T-helper 2 cell treated with Interferon-gamma antibody and Interleukin-4, amounts not matched to agents 5 μg/mL and 100 μg/mL, for 36 hours (primary cell): Measurements from ENCODE around the gene TMEM87A.

Source experiments
- DNase-seq: peaks from one replicate; pipeline ENCODE4 v3.0.0; 2021; ENCODE audit warnings: low spot score
- H3K27ac Mint-ChIP-seq: one replicate; pipeline ENCODE4 v1.8.0; 2021; ENCODE audit warnings: mild to moderate bottlenecking, mixed read lengths
- H3K27me3 Mint-ChIP-seq: one replicate; pipeline ENCODE4 v1.8.0; 2021; ENCODE audit warnings: low read depth, mixed read lengths
- H3K36me3 Mint-ChIP-seq: one replicate; pipeline ENCODE4 v1.8.0; 2021; ENCODE audit warnings: low read depth, mixed read lengths
- H3K4me1 Mint-ChIP-seq: one replicate; pipeline ENCODE4 v1.8.0; 2021; ENCODE audit warnings: low read depth, mixed read lengths
- H3K4me3 Mint-ChIP-seq: one replicate; pipeline ENCODE4 v1.8.0; 2022; ENCODE audit warnings: mild to moderate bottlenecking, moderate library complexity, mixed read lengths
- H3K9me3 Mint-ChIP-seq: one replicate; pipeline ENCODE4 v1.8.0; 2021; ENCODE audit warnings: mixed read lengths

Gene TMEM87A

GRCh38 chr15:42283671-42284070 lies 10.4 kb upstream of the TMEM87A start:
- DNase-seq: no peak
- Mint-ChIP-seq H3K36me3 (peaks cover 14% of the 10 kb centered on the region), H3K27me3 (no peaks in the 10 kb centered on the region), H3K9me3 (no peaks in the 10 kb centered on the region), H3K27ac (no peak overlapping the region), H3K4me1 (peaks cover 5% of the 10 kb centered on the region), H3K4me3 (no peak overlapping the region)

DNA sequence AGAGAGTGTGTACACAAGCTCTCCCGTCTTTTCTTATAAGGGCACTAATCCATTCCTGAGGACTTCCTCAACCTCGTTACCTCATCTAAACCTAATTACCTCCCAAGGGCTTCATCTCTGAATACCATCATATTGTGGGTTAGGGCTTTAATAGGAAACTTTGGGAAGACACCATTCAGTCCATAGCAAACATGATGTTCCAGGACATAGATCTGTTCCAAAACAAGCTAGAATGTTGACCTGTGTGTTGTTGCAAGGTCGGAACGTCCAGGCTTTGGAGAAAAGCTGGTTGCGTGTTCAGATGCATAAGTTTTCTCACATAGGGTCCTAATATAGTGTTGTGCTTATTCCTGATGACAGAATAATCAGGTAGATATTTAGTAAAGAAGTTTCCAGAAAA lies 9.7 kb upstream of the TMEM87A start:
- Mint-ChIP-seq H3K4me1 (peaks cover 7% of the 10 kb centered on the region), H3K36me3 (peaks cover 12% of the 10 kb centered on the region)

DNA sequence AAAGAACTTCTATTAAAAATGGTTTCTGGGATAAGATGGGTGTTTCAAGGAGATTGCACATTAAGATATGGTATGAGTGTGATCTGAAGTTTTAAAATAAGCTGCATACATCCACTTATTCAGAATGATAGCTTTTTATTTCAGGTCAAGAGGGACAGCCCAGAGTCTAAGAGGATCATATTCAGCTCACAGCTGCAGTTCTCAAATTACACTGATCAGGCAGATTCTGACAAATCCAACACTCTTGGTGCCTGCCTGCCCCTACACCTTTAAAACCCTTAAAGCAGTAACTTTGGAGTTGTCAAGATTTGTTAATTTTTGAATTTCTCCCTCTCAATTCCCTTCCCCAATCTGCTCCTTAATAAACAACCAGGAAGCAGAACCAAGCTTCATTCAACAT lies 9.1 kb upstream of the TMEM87A start:
- Mint-ChIP-seq H3K9me3 (no peaks in the 10 kb centered on the region), H3K4me3 (no peak overlapping the region), H3K4me1 (peaks cover 7% of the 10 kb centered on the region), H3K27ac (no peak overlapping the region), H3K27me3 (no peaks in the 10 kb centered on the region), H3K36me3 (peaks cover 14% of the 10 kb centered on the region)
- DNase-seq: no peak

More for the DNA sequence above, 9.7 kb upstream of the TMEM87A start:
- H3K27ac Mint-ChIP-seq: no peak overlapping the region
- H3K9me3 Mint-ChIP-seq: no peaks in the 10 kb centered on the region
- no peaks in the 10 kb centered on the region for H3K27me3 Mint-ChIP-seq
- no peak for DNase-seq
- no peak overlapping the region for H3K4me3 Mint-ChIP-seq

GRCh38 chr15:42279234-42279723 lies 6.0 kb upstream of the TMEM87A start:
- DNase-seq: no peak
- Mint-ChIP-seq H3K27me3 (no peaks in the 10 kb centered on the region), H3K36me3 (peaks cover 14% of the 10 kb centered on the region), H3K9me3 (no peaks in the 10 kb centered on the region), H3K4me3 (no peak overlapping the region), H3K4me1 (peaks cover 22% of the 10 kb centered on the region), H3K27ac (peak overlapping the region; percentile 26)

DNA sequence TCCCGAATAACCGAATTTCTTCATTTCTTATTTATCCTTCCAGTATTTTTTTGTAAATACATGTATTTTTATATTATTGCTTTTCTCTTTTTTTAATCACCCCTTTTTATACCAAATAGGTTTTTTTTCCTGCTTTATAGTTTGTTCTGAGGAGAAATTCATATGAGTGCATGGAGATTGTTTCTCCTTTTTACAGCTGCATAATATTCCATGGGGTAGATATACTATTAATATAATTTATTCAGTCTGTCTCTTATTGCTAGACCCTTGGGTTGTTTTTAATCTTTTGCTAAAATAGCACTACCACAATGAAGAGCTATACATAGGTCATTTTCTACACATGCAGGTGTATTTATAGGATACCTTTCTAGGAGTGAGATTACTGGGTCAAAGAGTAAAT lies 3.5 kb upstream of the TMEM87A start:
- H3K27me3 Mint-ChIP-seq: no peaks in the 10 kb centered on the region

GRCh38 chr15:42275780-42276391 lies 2.7 kb upstream of the TMEM87A start:
- peak overlapping the region; percentile 98 for H3K27ac Mint-ChIP-seq
- peak overlapping the region; percentile 97 for H3K4me3 Mint-ChIP-seq
- DNase-seq: no peak
- peaks cover 19% of the 10 kb centered on the region for H3K36me3 Mint-ChIP-seq
- no peaks in the 10 kb centered on the region for H3K27me3 Mint-ChIP-seq
- H3K9me3 Mint-ChIP-seq: no peaks in the 10 kb centered on the region
- peaks cover 33% of the 10 kb centered on the region for H3K4me1 Mint-ChIP-seq

More for the DNA sequence above, 3.5 kb upstream of the TMEM87A start:
- no peak overlapping the region for H3K4me3 Mint-ChIP-seq
- peaks cover 26% of the 10 kb centered on the region for H3K4me1 Mint-ChIP-seq
- no peaks in the 10 kb centered on the region for H3K9me3 Mint-ChIP-seq
- DNase-seq: no peak
- peaks cover 19% of the 10 kb centered on the region for H3K36me3 Mint-ChIP-seq
- H3K27ac Mint-ChIP-seq: peak overlapping the region; percentile 8

DNA sequence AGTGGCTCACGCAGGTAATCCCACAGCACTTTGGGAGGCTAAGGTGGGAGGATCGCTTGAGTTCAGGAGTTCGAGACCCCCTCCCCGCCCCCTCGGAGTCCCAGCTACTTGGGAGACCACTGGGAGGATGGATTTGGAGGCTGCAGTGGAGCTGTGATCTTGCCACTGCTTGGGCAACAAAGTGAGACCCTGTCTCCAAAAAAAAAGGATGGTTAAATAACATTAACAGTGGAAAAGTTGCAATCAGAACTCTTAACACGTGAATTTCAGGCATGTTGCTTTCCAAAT lies 1.4 kb upstream of the TMEM87A start:
- H3K9me3 Mint-ChIP-seq: no peaks in the 10 kb centered on the region
- H3K4me3 Mint-ChIP-seq: peak overlapping the region; percentile 97
- no peaks in the 10 kb centered on the region for H3K27me3 Mint-ChIP-seq
- H3K36me3 Mint-ChIP-seq: peaks cover 18% of the 10 kb centered on the region
- H3K27ac Mint-ChIP-seq: peak overlapping the region; percentile 98
- peaks cover 35% of the 10 kb centered on the region for H3K4me1 Mint-ChIP-seq
- DNase-seq: no peak

DNA sequence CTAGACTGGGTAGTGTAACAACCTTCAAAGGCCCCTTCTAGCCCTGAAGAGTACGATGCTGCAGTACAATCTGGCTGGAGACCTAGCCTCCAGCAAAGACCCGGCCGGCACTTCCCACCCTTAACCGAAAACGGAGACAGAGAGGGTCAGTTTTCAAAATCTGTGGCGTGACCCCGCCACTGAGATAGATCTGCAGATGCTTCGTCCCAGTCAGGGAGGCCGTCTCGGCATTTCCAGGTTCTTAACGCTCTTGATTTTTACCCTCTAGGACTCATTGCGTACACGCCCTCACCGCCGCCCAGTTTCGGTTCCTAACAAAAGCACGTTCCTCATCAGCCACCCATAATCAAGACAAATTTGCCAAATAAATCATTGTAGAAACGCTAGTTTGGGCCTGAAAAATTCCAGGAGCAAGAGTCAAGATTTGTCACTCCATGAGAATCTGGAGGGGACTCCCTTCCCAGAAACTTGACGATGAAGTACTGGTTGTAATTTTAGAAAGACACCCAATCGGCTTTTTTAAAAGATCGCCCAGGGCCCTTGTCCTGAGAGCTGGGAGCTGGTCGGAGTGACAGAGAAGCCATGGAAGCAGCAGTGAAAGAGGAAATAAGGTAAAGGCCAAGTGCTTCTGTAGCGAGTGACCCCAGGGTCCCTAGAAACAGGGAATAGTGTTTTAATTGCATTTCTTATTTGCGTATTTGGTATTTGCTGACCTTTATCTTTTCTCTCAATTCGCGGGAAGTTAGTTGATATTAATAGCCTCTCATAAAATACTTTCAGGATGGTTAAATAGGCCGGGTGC lies 868 bp upstream of the TMEM87A start:
- H3K4me3 Mint-ChIP-seq: peak overlapping the region; percentile 97
- peaks cover 32% of the 10 kb centered on the region for H3K4me1 Mint-ChIP-seq
- no peaks in the 10 kb centered on the region for H3K9me3 Mint-ChIP-seq
- H3K27me3 Mint-ChIP-seq: no peaks in the 10 kb centered on the region
- peak; percentile 63 for DNase-seq
- peak overlapping the region; percentile 98 for H3K27ac Mint-ChIP-seq
- H3K36me3 Mint-ChIP-seq: peaks cover 18% of the 10 kb centered on the region

DNA sequence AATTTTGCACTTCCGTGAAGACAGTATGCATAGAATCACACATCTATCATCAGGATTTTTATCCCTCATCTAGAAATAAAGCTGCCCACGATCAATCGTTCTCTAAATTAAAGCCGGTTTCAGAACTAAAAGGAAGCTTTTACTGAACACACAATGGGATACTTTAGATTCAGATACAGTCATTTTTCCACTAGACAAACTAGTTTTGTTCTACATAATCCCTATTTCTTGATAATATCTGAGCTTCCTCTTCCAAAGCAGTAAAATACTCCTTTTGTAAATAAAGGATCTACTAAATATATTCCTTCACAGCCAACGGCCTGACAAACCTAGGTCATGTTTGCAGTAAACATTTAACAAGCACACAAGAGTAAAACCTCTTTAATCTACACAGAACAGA lies 2.2 kb downstream of the TMEM87A start:
- peak overlapping the region; percentile 14 for H3K4me3 Mint-ChIP-seq
- H3K27ac Mint-ChIP-seq: no peak overlapping the region
- no peak for DNase-seq
- H3K4me1 Mint-ChIP-seq: peaks cover 27% of the 10 kb centered on the region
- no peaks in the 10 kb centered on the region for H3K9me3 Mint-ChIP-seq
- peaks cover 24% of the 10 kb centered on the region for H3K36me3 Mint-ChIP-seq
- H3K27me3 Mint-ChIP-seq: no peaks in the 10 kb centered on the region

- Mint-ChIP-seq H3K4me3 (peak overlapping the region; percentile 14), H3K4me1 (peaks cover 23% of the 10 kb centered on the region), H3K36me3 (peaks cover 29% of the 10 kb centered on the region), H3K27ac (no peak overlapping the region), H3K9me3 (no peaks in the 10 kb centered on the region), H3K27me3 (no peaks in the 10 kb centered on the region)
- no peak for DNase-seq
Observed at GRCh38 chr15:42270551-42270950, 2.7 kb downstream of the TMEM87A start.

GRCh38 chr15:42267286-42267685 lies 5.9 kb downstream of the TMEM87A start:
- H3K36me3 Mint-ChIP-seq: peaks cover 51% of the 10 kb centered on the region

DNA sequence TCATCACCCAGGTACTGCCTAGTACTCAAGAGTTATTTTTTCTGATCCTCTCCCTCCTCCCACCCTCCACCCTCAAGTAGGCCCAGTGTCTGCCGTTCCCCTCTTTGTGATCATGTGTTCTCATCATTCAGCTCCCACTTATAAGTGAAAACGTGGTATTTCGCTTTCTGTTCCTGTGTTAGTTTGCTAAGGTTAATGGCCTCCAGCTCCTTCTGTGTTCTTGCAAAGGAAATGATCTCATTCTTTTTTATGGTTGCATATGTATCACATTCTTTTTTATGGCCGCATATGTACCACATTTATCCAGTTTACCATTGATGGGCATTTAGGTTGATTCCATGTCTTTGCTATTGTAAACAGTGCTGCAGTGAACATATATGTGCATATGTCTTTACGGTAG lies 8.4 kb downstream of the TMEM87A start:
- Mint-ChIP-seq H3K4me3 (no peak overlapping the region), H3K36me3 (peaks cover 63% of the 10 kb centered on the region), H3K27me3 (no peaks in the 10 kb centered on the region), H3K9me3 (no peaks in the 10 kb centered on the region), H3K27ac (no peak overlapping the region), H3K4me1 (peaks cover 3% of the 10 kb centered on the region)
- no peak for DNase-seq

More at GRCh38 chr15:42267286-42267685, 5.9 kb downstream of the TMEM87A start:
- no peak for DNase-seq
- Mint-ChIP-seq H3K9me3 (no peaks in the 10 kb centered on the region), H3K27ac (no peak overlapping the region), H3K4me3 (no peak overlapping the region), H3K4me1 (peaks cover 15% of the 10 kb centered on the region), H3K27me3 (no peaks in the 10 kb centered on the region)

GRCh38 chr15:42253300-42253699 lies 19.9 kb downstream of the TMEM87A start:
- no peak for DNase-seq
- Mint-ChIP-seq H3K27me3 (no peaks in the 10 kb centered on the region), H3K36me3 (peaks cover 63% of the 10 kb centered on the region), H3K9me3 (peaks cover 37% of the 10 kb centered on the region), H3K4me1 (no peaks in the 10 kb centered on the region), H3K4me3 (no peak overlapping the region), H3K27ac (no peak overlapping the region)

- H3K4me3 Mint-ChIP-seq: no peak overlapping the region
- no peaks in the 10 kb centered on the region for H3K9me3 Mint-ChIP-seq
- no peak for DNase-seq
- peaks cover 42% of the 10 kb centered on the region for H3K36me3 Mint-ChIP-seq
- no peaks in the 10 kb centered on the region for H3K27me3 Mint-ChIP-seq
- H3K4me1 Mint-ChIP-seq: peaks cover 10% of the 10 kb centered on the region
- no peak overlapping the region for H3K27ac Mint-ChIP-seq
Observed at GRCh38 chr15:42240823-42241222, 32.4 kb downstream of the TMEM87A start.
